ENCODE results near the gene CYBA. TPM values are rescaled to one million over a fixed set of nuclear protein-coding genes. Genes with fewer than 3 reads are reported as not detected.

CYBA gene
- total and polyA plus RNA-seq, 9 of the 15 experiments (the other 6 are each of a cell fraction or from before 2014, with no cell fraction given): 0.34 to 683 (median 93.0) TPM

GRCh38 chr16:88634994-88635670 is 15.7 kb downstream of the CYBA start:
- Histone ChIP-seq H3K9ac (ENCODE audit: insufficient read depth in 1 of 2, low read depth in 2 of 2, low read length in 2 of 2) (peak overlapping the region; percentile 55 to 86; a peak in 3 of 4 replicates), H3K9me1 (ENCODE audit: control insufficient read depth, insufficient read depth, low read length) (no peaks in the 10 kb centered on the region), H3K4me2 (ENCODE audit: insufficient read depth, low read length) (peak overlapping the region; percentile 77), H3K4me3 (peak overlapping the region; percentile 44), H4K20me1 (replicated peaks; ENCODE audit: control insufficient read depth, insufficient read depth, low read length) (peaks cover 10% of the 10 kb centered on the region; the same call in 1 of the 2 replicates), H3K4me1 (replicated peaks in 1 of 2; ENCODE audit: control insufficient read depth in 2 of 2, insufficient read depth in 2 of 2, low read length in 2 of 2) (peaks cover 18 to 79% of the 10 kb centered on the region in 2 experiments), H2AFZ (ENCODE audit: low read depth, low read length) (peak overlapping the region; percentile 86), H3K27me3 (ENCODE audit: control insufficient read depth in 2 of 2, insufficient read depth in 2 of 2, low read length in 2 of 2) (peaks cover 9 to 18% of the 10 kb centered on the region in 2 experiments; a peak in 3 of 5 replicates), H3K27ac (ENCODE audit: extremely low read depth, low read depth, low read length) (no peak overlapping the region), H3K9me3 (replicated peaks; ENCODE audit: control insufficient read depth, insufficient read depth, low read depth, low read length) (no peaks in the 10 kb centered on the region), H3K79me2 (ENCODE audit: control insufficient read depth, insufficient read depth, low read length) (no peaks in the 10 kb centered on the region), H3K36me3 (ENCODE audit: control insufficient read depth, insufficient read depth, low read length) (peaks cover 31% of the 10 kb centered on the region; the same call in 1 of the 3 replicates)
- BruUV-seq (replicated peaks): no TSS peak
- POLR2A ChIA-PET: no interaction called here
- FAIRE-seq (peak; percentile 72), ATAC-seq (peak; percentile 22), DNase-seq (ENCODE audit: extremely low read depth in 1 of 4, low spot score in 3 of 4) (peak in 1 of 4 experiments; percentile 52)
- CTCF ChIA-PET (ENCODE audit: low intra/inter-chr PET ratio): no interaction called here
- 29% methylated on average over 23 of the region's 28 CpGs for WGBS (ENCODE audit: insufficient coverage, low coverage, missing lambda C conversion rate)
- in situ Hi-C loops (cut with MboI): no loop called here
- intact Hi-C loops (cut with micrococcal nuclease): no loop called here
- TF ChIP-seq CUX1 (CRISPR knock-in tag; IDR thresholded peaks at IDR 0.05): no peak
- TF ChIP-seq CBFB (CRISPR knock-in tag; IDR thresholded peaks at IDR 0.05): 0 out of 2 replicates have a peak, but pooled peaks have one; percentile 41
- TF ChIP-seq HLTF (IDR thresholded peaks at IDR 0.05): peak; percentile 76; the same call in 1 of the 2 replicates
- peak; percentile 39 to 51 for TF ChIP-seq E2F6 (IDR thresholded peaks at IDR 0.05; ENCODE audit: borderline replicate concordance in 1 of 2, extremely low read depth in 1 of 2, insufficient read depth in 1 of 2, insufficient read length in 1 of 2, low read depth in 1 of 2, low read length in 1 of 2, poor library complexity in 1 of 2, severe bottlenecking in 1 of 2)
- TF ChIP-seq FOXM1 (IDR thresholded peaks at IDR 0.05; ENCODE audit: low read depth): no peak
- TF ChIP-seq FOXM1 (CRISPR knock-in tag; IDR thresholded peaks at IDR 0.05; ENCODE audit: low read depth): 0 out of 2 replicates have a peak, but pooled peaks have one; percentile 80
- TF ChIP-seq RAD21 (CRISPR knock-in tag; conservative IDR thresholded peaks at IDR 0.05 in 1 of 2, IDR thresholded peaks at IDR 0.05 in 1 of 2): 0 out of 4 replicates have a peak, but pooled peaks of 1 of the 2 experiments have one; percentile 1
- TF ChIP-seq ATF6 (CRISPR knock-in tag; IDR thresholded peaks at IDR 0.05): peak; percentile 68; the same call in 1 of the 2 replicates
- 0 out of 4 replicates have a peak, but pooled peaks of 1 of the 2 experiments have one; percentile 29 for TF ChIP-seq TEAD1 (CRISPR knock-in tag; IDR thresholded peaks at IDR 0.05)
- peak; percentile 9; the same call in 1 of the 2 replicates for TF ChIP-seq RBFOX2 (IDR thresholded peaks at IDR 0.05; ENCODE audit: low read depth, low read length)
- TF ChIP-seq XRCC5 (IDR thresholded peaks at IDR 0.05; ENCODE audit: low read depth, low read length): 0 out of 2 replicates have a peak, but pooled peaks have one; percentile 1
